Gastroesophageal sphincter (tissue), 4 donors: ENCODE data around the gene ITPR2. TPM values are rescaled to one million over a fixed set of nuclear protein-coding genes. Genes with fewer than 3 reads are reported as not detected.

ENCODE experiments used
- ATAC-seq: fragments of 150-250 bp; one replicate; pipeline ENCODE4 v1.9.1; 2016; ENCODE audit warnings: mild to moderate bottlenecking, moderate library complexity
- H3K27ac ChIP-seq, 4 donors: fragments of 200-600 bp; sonication (generic) in 3 of 4; 1 replicate in 3 of 4; 2 replicates in 1 of 4; pipeline ENCODE4 v1.5.1; 2016 to 2019
- H3K27me3 ChIP-seq: fragments of 200-600 bp; sonication (generic); one replicate; pipeline ENCODE4 v1.5.1; 2019
- H3K36me3 ChIP-seq, 2 donors: fragments of 200-600 bp; sonication (generic); one replicate each; pipeline ENCODE4 v1.5.1; 2019; ENCODE audit warnings: control low read depth in 1 of 2
- H3K4me1 ChIP-seq, 3 donors: fragments of 200-600 bp; sonication (generic); 1 replicate in 2 of 3; 2 replicates in 1 of 3; pipeline ENCODE4 v1.5.1; 2016 to 2019; ENCODE audit warnings: control low read depth in 2 of 3
- H3K4me3 ChIP-seq, 2 donors: fragments of 200-600 bp; sonication (generic); one replicate each; pipeline ENCODE4 v1.5.1; 2019; ENCODE audit warnings: mild to moderate bottlenecking in 1 of 2, moderate library complexity in 1 of 2
- H3K9me3 ChIP-seq, 3 donors: fragments of 200-600 bp; sonication (generic); one replicate each; pipeline ENCODE4 v1.5.1; 2017 to 2019; ENCODE audit warnings: control low read depth in 2 of 3
- CTCF ChIP-seq, 4 experiments: fragments of 200-600 bp in 2 of 4; fragments of 450-650 bp in 2 of 4; sonication (generic) in 1 of 4; IDR thresholded peaks; one replicate each; pipeline ENCODE4 v1.5.1; 2017 to 2019; ENCODE audit warnings: antibody characterized with exemption in 4 of 4, mild to moderate bottlenecking in 2 of 4, moderate library complexity in 2 of 4
- EP300 ChIP-seq: sonication (generic); formaldehyde crosslinking; IDR thresholded peaks from one replicate; pipeline ENCODE4 v1.6.1; 2017; ENCODE audit warnings: antibody characterized with exemption, mild to moderate bottlenecking
- POLR2A ChIP-seq, 2 donors: fragments of 450-650 bp; IDR thresholded peaks; one replicate each; pipeline ENCODE4 v1.6.1; 2017; ENCODE audit warnings: antibody characterized with exemption in 2 of 2, mild to moderate bottlenecking in 2 of 2, moderate library complexity in 1 of 2
- POLR2AphosphoS5 ChIP-seq: sonication (generic); formaldehyde crosslinking; IDR thresholded peaks from one replicate; pipeline ENCODE4 v1.6.1; 2017; ENCODE audit warnings: antibody characterized with exemption
- WGBS, 2 donors: methylation state at CpG; one replicate each; pipeline ENCODE4 v1.1.5; 2018; ENCODE audit warnings: low coverage in 1 of 2; 5-methylcytosine and 5-hydroxymethylcytosine counted together
- total RNA-seq, 4 donors: library from RNA; depleted of rRNA; stranded (reverse); fragments of >200 nt; gene quantifications; one replicate each; pipeline ENCODE4 v1.1.0, GENCODE V29; 2016

The ITPR2 gene
- total RNA-seq, 4 donors from 2014 or later = 30.8 to 63.0 (median 44.4) TPM

DNA sequence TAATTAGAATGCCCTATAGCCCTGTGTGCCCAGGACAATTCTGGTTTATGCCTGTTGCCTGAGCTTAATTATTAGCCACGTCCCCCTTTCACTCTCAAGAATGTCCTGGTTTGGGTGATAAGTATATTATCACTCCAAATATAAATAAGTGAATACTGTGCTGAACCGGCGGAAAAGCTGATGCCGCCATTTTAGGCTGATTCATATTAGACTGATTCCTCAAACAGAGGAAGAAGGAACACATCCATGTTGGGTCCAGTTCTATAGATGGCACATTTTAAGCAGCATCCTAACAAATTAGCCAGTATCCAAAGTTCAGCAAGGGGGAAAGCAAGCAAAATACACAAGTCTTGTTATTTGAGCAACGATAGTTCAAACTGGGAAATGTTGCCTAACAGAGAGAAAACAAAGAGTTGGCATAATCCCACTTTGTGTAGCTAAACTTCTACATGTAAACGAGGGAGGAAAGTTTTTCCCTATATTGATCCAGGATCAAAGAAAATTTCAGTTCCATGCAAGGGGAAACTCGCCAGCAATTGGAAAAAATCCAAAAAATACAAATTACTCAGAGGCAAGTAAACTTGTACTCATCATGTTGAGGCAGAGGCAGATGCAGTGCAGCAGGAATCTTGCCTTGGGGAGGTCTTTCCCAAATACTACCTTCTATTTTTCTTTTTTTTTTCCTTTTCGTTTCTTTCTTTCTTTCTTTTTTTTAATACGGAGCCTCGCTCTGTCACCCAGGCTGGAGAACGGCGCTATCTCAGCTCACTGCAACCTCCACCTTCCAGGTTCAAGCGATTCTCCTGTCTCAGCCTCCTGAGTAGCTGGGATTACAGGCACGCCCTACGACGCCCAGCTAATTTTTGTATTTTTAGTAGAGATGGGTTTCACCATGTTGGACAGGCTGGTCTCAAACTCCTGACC is 96.2 kb downstream of the ITPR2 start:
- H3K4me3 ChIP-seq = no peak overlapping the region

GRCh38 chr12:26735249-26735639 is 97.8 kb downstream of the ITPR2 start:
- Histone ChIP-seq H3K36me3 (no peaks in the 10 kb centered on the region), H3K9me3 (peaks cover 0 to 7% (median 0%) of the 10 kb centered on the region in 3 donors), H3K27ac (no peak overlapping the region), H3K4me3 (no peak overlapping the region), H3K4me1 (peaks cover 0 to 29% (median 2%) of the 10 kb centered on the region in 3 donors), H3K27me3 (no peaks in the 10 kb centered on the region)
- no peak for TF ChIP-seq CTCF (IDR thresholded peaks at IDR 0.05)
- no peak for ATAC-seq
- WGBS, 2 donors = no CpG with 5 or more reads among the region's 1 CpG

More for the DNA sequence above, 96.2 kb downstream of the ITPR2 start:
- no peaks in the 10 kb centered on the region for H3K36me3 ChIP-seq
- peaks cover 0 to 7% (median 0%) of the 10 kb centered on the region in 3 donors for H3K9me3 ChIP-seq
- H3K4me1 ChIP-seq = peaks cover 0 to 38% (median 2%) of the 10 kb centered on the region in 3 donors
- TF ChIP-seq POLR2A (IDR thresholded peaks at IDR 0.05) (no peak), CTCF (IDR thresholded peaks at IDR 0.05) (no peak), EP300 (no peak), POLR2AphosphoS5 (no peak)
- no peaks in the 10 kb centered on the region for H3K27me3 ChIP-seq
- WGBS, 2 donors = 87 to 88% methylated on average over 8 to 9 of the region's 16 CpGs
- no peak overlapping the region for H3K27ac ChIP-seq
- no peak for ATAC-seq

- no peaks in the 10 kb centered on the region for H3K36me3 ChIP-seq
- no peak overlapping the region for H3K4me3 ChIP-seq
- no peak for TF ChIP-seq POLR2A (IDR thresholded peaks at IDR 0.05)
- no peak for TF ChIP-seq POLR2AphosphoS5
- TF ChIP-seq EP300 = no peak
- no peak for TF ChIP-seq CTCF (IDR thresholded peaks at IDR 0.05)
- no peaks in the 10 kb centered on the region for H3K27me3 ChIP-seq
- WGBS, 2 donors = 86% methylated on average over 7 to 8 of the region's 8 CpGs
- no peak overlapping the region for H3K27ac ChIP-seq
- peaks cover 0 to 29% (median 2%) of the 10 kb centered on the region in 3 donors for H3K4me1 ChIP-seq
- no peak for ATAC-seq
- peaks cover 0 to 7% (median 0%) of the 10 kb centered on the region in 3 donors for H3K9me3 ChIP-seq
These were observed 98.3 kb downstream of the ITPR2 start for GRCh38 chr12:26734510-26735248.

DNA sequence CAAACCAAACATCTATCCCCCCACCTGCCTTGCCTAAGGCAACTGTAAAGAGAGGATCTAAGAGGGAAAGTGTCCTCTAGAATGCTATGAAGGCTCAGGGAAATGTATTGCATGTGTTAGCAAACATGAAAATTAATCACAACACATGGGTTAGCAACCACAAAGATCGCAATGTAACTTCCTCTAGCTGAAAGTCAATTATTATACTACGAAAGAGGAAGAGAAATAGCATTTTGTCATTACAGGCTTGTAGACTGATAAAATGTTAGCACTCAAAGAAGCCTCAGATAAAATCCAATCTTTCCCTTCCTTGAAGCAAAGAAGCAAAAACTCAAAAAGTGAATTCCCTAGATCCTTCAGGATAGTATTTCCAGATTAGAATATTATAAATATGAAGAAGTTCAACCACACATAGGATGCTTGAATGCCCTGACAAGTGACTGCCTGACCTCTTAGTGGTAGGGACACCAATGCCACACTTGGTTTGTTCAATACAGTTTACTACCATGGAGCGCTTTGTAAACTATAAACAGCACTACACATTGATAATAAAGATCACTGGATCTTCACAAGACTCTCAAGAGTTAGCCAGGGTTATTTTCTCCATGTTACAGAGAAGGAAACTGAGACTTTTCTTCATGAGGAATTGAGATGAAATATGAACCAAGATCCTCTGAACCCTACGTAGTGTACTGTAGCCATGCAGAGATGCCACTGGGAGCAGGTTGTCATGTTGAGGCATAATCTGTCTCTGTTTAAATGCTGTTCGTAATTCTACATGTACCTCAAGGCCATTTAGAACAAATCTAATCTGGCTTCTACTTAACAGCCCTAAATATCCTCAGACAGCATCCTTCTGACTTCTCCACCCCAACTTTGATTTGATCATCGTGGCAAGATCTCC is 100.7 kb downstream of the ITPR2 start:
- no peak for ATAC-seq
- Histone ChIP-seq H3K27ac (no peak overlapping the region), H3K9me3 (no peaks in the 10 kb centered on the region), H3K27me3 (no peaks in the 10 kb centered on the region), H3K4me3 (no peak overlapping the region), H3K36me3 (no peaks in the 10 kb centered on the region), H3K4me1 (peaks cover 0 to 36% (median 2%) of the 10 kb centered on the region in 3 donors)
- no peak for TF ChIP-seq POLR2A (IDR thresholded peaks at IDR 0.05)
- TF ChIP-seq POLR2AphosphoS5 = no peak
- no peak for TF ChIP-seq CTCF (IDR thresholded peaks at IDR 0.05)
- no peak for TF ChIP-seq EP300
- WGBS, 2 donors = 83 to 88% methylated on average over 6 of the region's 6 CpGs
